HG03520 (cell line): ENCODE results near the gene TTLL1.
"Not testable (repeated sequence)": the region's sequence is repeated elsewhere in the genome, so short reads cannot be mapped to it uniquely, and the experiment has no call there.

Source experiments
- ATAC-seq: cut with Tn5 transposase; IDR thresholded peaks from one replicate; pipeline ENCODE4 v1.9.1; 2021; ENCODE audit warnings: mild to moderate bottlenecking, moderate library complexity; ENCODE audit not compliant: unreplicated experiment

TTLL1 gene

GRCh38 chr22:42995654-42996053 is 93.5 kb downstream of the TTLL1 start:
- ATAC-seq: not testable (repeated sequence)

- no peak for ATAC-seq
Measured at GRCh38 chr22:42994917-42995562, 94.2 kb downstream of the TTLL1 start.

- ATAC-seq: no peak
Measured at GRCh38 chr22:42994276-42994916, 94.8 kb downstream of the TTLL1 start.

GRCh38 chr22:42993651-42994275 is 95.4 kb downstream of the TTLL1 start:
- ATAC-seq: no peak

GRCh38 chr22:42992886-42993479 is 96.2 kb downstream of the TTLL1 start:
- ATAC-seq: no peak

- ATAC-seq: no peak
Measured at GRCh38 chr22:42992092-42992491, 97.1 kb downstream of the TTLL1 start.

- no peak for ATAC-seq
Measured at GRCh38 chr22:42991010-42991651, 98.1 kb downstream of the TTLL1 start.

- ATAC-seq: no peak
Measured at GRCh38 chr22:42990131-42990838, 98.9 kb downstream of the TTLL1 start.
